Measurements from ENCODE around the gene CALB2. TPM values are rescaled to one million over a fixed set of nuclear protein-coding genes. Genes with fewer than 3 reads are reported as not detected.

The CALB2 gene
- total and polyA plus RNA-seq, 4 donors = 16.6 to 44.1 (median 40.7) TPM

- no peaks in the 10 kb centered on the region for H3K9me3 ChIP-seq (ENCODE audit: control insufficient read depth, insufficient read depth, low read length)
- no peak for DNase-seq (ENCODE audit: low read depth in 4 of 6, low spot score in 6 of 6)
- H3K4me1 ChIP-seq (ENCODE audit: control insufficient read depth, insufficient read depth, low read length) = peaks cover 7% of the 10 kb centered on the region
- no peaks in the 10 kb centered on the region for H3K27me3 ChIP-seq (ENCODE audit: control insufficient read depth, insufficient read depth, low read length)
- H3K27ac ChIP-seq (ENCODE audit: low read depth, low read length) = no peak overlapping the region
- no peak overlapping the region for H3K4me3 ChIP-seq (ENCODE audit: low read depth, low read length)
- no peaks in the 10 kb centered on the region for H3K36me3 ChIP-seq (ENCODE audit: control insufficient read depth, insufficient read depth, low read length)
- 86% methylated on average over 11 of the region's 11 CpGs for WGBS (ENCODE audit: insufficient coverage)
Observed at GRCh38 chr16:71402674-71403073, 44.2 kb downstream of the CALB2 start.

GRCh38 chr16:71404364-71404763 is 45.8 kb downstream of the CALB2 start:
- no peaks in the 10 kb centered on the region for H3K9me3 ChIP-seq (ENCODE audit: control insufficient read depth, insufficient read depth, low read length)
- peaks cover 3% of the 10 kb centered on the region for H3K27me3 ChIP-seq (ENCODE audit: control insufficient read depth, insufficient read depth, low read length)
- 100% methylated on average over 2 of the region's 4 CpGs for WGBS (ENCODE audit: insufficient coverage)
- no peak for DNase-seq (ENCODE audit: low read depth in 4 of 6, low spot score in 6 of 6)
- peaks cover 7% of the 10 kb centered on the region for H3K4me1 ChIP-seq (ENCODE audit: control insufficient read depth, insufficient read depth, low read length)
- H3K4me3 ChIP-seq (ENCODE audit: low read depth, low read length) = no peak overlapping the region
- H3K27ac ChIP-seq (ENCODE audit: low read depth, low read length) = no peak overlapping the region
- no peaks in the 10 kb centered on the region for H3K36me3 ChIP-seq (ENCODE audit: control insufficient read depth, insufficient read depth, low read length)

GRCh38 chr16:71406316-71406715 is 47.8 kb downstream of the CALB2 start:
- Histone ChIP-seq H3K9me3 (ENCODE audit: control insufficient read depth, insufficient read depth, low read length) (no peaks in the 10 kb centered on the region), H3K4me1 (ENCODE audit: control insufficient read depth, insufficient read depth, low read length) (peaks cover 7% of the 10 kb centered on the region), H3K4me3 (ENCODE audit: low read depth, low read length) (no peak overlapping the region), H3K36me3 (ENCODE audit: control insufficient read depth, insufficient read depth, low read length) (no peaks in the 10 kb centered on the region), H3K27ac (ENCODE audit: low read depth, low read length) (no peak overlapping the region), H3K27me3 (ENCODE audit: control insufficient read depth, insufficient read depth, low read length) (peaks cover 3% of the 10 kb centered on the region)
- no peak for DNase-seq (ENCODE audit: low read depth in 4 of 6, low spot score in 6 of 6)
- 93% methylated on average over 5 of the region's 5 CpGs for WGBS (ENCODE audit: insufficient coverage)

GRCh38 chr16:71406724-71407123 is 48.2 kb downstream of the CALB2 start:
- Histone ChIP-seq H3K9me3 (ENCODE audit: control insufficient read depth, insufficient read depth, low read length) (no peaks in the 10 kb centered on the region), H3K4me1 (ENCODE audit: control insufficient read depth, insufficient read depth, low read length) (peaks cover 7% of the 10 kb centered on the region), H3K4me3 (ENCODE audit: low read depth, low read length) (no peak overlapping the region), H3K27ac (ENCODE audit: low read depth, low read length) (no peak overlapping the region), H3K36me3 (ENCODE audit: control insufficient read depth, insufficient read depth, low read length) (no peaks in the 10 kb centered on the region), H3K27me3 (ENCODE audit: control insufficient read depth, insufficient read depth, low read length) (peaks cover 3% of the 10 kb centered on the region)
- 87% methylated on average over 8 of the region's 8 CpGs for WGBS (ENCODE audit: insufficient coverage)
- DNase-seq (ENCODE audit: low read depth in 4 of 6, low spot score in 6 of 6) = no peak

GRCh38 chr16:71407731-71408130 is 49.2 kb downstream of the CALB2 start:
- Histone ChIP-seq H3K36me3 (ENCODE audit: control insufficient read depth, insufficient read depth, low read length) (no peaks in the 10 kb centered on the region), H3K4me3 (ENCODE audit: low read depth, low read length) (no peak overlapping the region), H3K9me3 (ENCODE audit: control insufficient read depth, insufficient read depth, low read length) (no peaks in the 10 kb centered on the region), H3K27me3 (ENCODE audit: control insufficient read depth, insufficient read depth, low read length) (peaks cover 9% of the 10 kb centered on the region), H3K27ac (ENCODE audit: low read depth, low read length) (no peak overlapping the region), H3K4me1 (ENCODE audit: control insufficient read depth, insufficient read depth, low read length) (peaks cover 15% of the 10 kb centered on the region)
- no peak for DNase-seq (ENCODE audit: low read depth in 4 of 6, low spot score in 6 of 6)
- 100% methylated on average over 1 of the region's 1 CpG for WGBS (ENCODE audit: insufficient coverage)

GRCh38 chr16:71408536-71408935 is 50.0 kb downstream of the CALB2 start:
- Histone ChIP-seq H3K27ac (ENCODE audit: low read depth, low read length) (no peak overlapping the region), H3K27me3 (ENCODE audit: control insufficient read depth, insufficient read depth, low read length) (peaks cover 9% of the 10 kb centered on the region)
- no peak for DNase-seq (ENCODE audit: low read depth in 4 of 6, low spot score in 6 of 6)

GRCh38 chr16:71409011-71409775 is 50.7 kb downstream of the CALB2 start:
- H3K27me3 ChIP-seq (ENCODE audit: control insufficient read depth, insufficient read depth, low read length) = peaks cover 9% of the 10 kb centered on the region
- no peak for DNase-seq (ENCODE audit: low read depth in 4 of 6, low spot score in 6 of 6)

More at GRCh38 chr16:71408536-71408935, 50.0 kb downstream of the CALB2 start:
- 70% methylated on average over 2 of the region's 3 CpGs for WGBS (ENCODE audit: insufficient coverage)
- Histone ChIP-seq H3K9me3 (ENCODE audit: control insufficient read depth, insufficient read depth, low read length) (no peaks in the 10 kb centered on the region), H3K4me1 (ENCODE audit: control insufficient read depth, insufficient read depth, low read length) (peaks cover 9% of the 10 kb centered on the region), H3K36me3 (ENCODE audit: control insufficient read depth, insufficient read depth, low read length) (no peaks in the 10 kb centered on the region), H3K4me3 (ENCODE audit: low read depth, low read length) (no peak overlapping the region)

GRCh38 chr16:71410146-71410545 is 51.6 kb downstream of the CALB2 start:
- WGBS (ENCODE audit: insufficient coverage) = 92% methylated on average over 5 of the region's 5 CpGs
- H3K27ac ChIP-seq (ENCODE audit: low read depth, low read length) = no peak overlapping the region
- H3K36me3 ChIP-seq (ENCODE audit: control insufficient read depth, insufficient read depth, low read length) = no peaks in the 10 kb centered on the region
- peaks cover 7% of the 10 kb centered on the region for H3K4me1 ChIP-seq (ENCODE audit: control insufficient read depth, insufficient read depth, low read length)
- peaks cover 9% of the 10 kb centered on the region for H3K27me3 ChIP-seq (ENCODE audit: control insufficient read depth, insufficient read depth, low read length)
- no peak for DNase-seq (ENCODE audit: low read depth in 4 of 6, low spot score in 6 of 6)
- H3K9me3 ChIP-seq (ENCODE audit: control insufficient read depth, insufficient read depth, low read length) = no peaks in the 10 kb centered on the region
- no peak overlapping the region for H3K4me3 ChIP-seq (ENCODE audit: low read depth, low read length)

More at GRCh38 chr16:71409011-71409775, 50.7 kb downstream of the CALB2 start:
- Histone ChIP-seq H3K4me1 (ENCODE audit: control insufficient read depth, insufficient read depth, low read length) (peaks cover 7% of the 10 kb centered on the region), H3K9me3 (ENCODE audit: control insufficient read depth, insufficient read depth, low read length) (no peaks in the 10 kb centered on the region), H3K4me3 (ENCODE audit: low read depth, low read length) (no peak overlapping the region), H3K27ac (ENCODE audit: low read depth, low read length) (no peak overlapping the region), H3K36me3 (ENCODE audit: control insufficient read depth, insufficient read depth, low read length) (no peaks in the 10 kb centered on the region)
- 82% methylated on average over 16 of the region's 16 CpGs for WGBS (ENCODE audit: insufficient coverage)

- Histone ChIP-seq H3K9me3 (ENCODE audit: control insufficient read depth, insufficient read depth, low read length) (no peaks in the 10 kb centered on the region), H3K27ac (ENCODE audit: low read depth, low read length) (no peak overlapping the region), H3K27me3 (ENCODE audit: control insufficient read depth, insufficient read depth, low read length) (peaks cover 9% of the 10 kb centered on the region), H3K4me1 (ENCODE audit: control insufficient read depth, insufficient read depth, low read length) (peaks cover 7% of the 10 kb centered on the region), H3K36me3 (ENCODE audit: control insufficient read depth, insufficient read depth, low read length) (no peaks in the 10 kb centered on the region), H3K4me3 (ENCODE audit: low read depth, low read length) (no peak overlapping the region)
- 4% methylated on average over 20 of the region's 24 CpGs for WGBS (ENCODE audit: insufficient coverage)
- DNase-seq (ENCODE audit: low read depth in 4 of 6, low spot score in 6 of 6) = peak; percentile 57 to 94 (median 67)
Observed at GRCh38 chr16:71412270-71413160, 54.0 kb downstream of the CALB2 start.

All from spinal cord (tissue), 10 donors.